Measurements from ENCODE around the gene TRIM27.

TRIM27 gene

GRCh38 chr6:28867086-28867409, 56.7 kb downstream of the TRIM27 start:
- H3K4me3 ChIP-seq (ENCODE audit: low read depth, low read length), result peak overlapping the region; percentile 63
- DNase-seq (ENCODE audit: low read depth), result no peak
- TF ChIP-seq MAX (IDR thresholded peaks at IDR 0.05; ENCODE audit: low read depth, low read length) (0 out of 2 replicates have a peak, but pooled peaks have one; percentile 22), MYC (IDR thresholded peaks at IDR 0.05; ENCODE audit: low read depth, low read length) (0 out of 2 replicates have a peak, but pooled peaks have one; percentile 34), POLR2A (IDR thresholded peaks at IDR 0.05; ENCODE audit: extremely low read depth, insufficient read length) (no peak), CTCF (IDR thresholded peaks at IDR 0.05; ENCODE audit: low read depth, low read length) (no peak)

- DNase-seq (ENCODE audit: low read depth), result peak; percentile 85
- peak; percentile 16 for TF ChIP-seq POLR2A (IDR thresholded peaks at IDR 0.05; ENCODE audit: extremely low read depth, insufficient read length)
- peak overlapping the region; percentile 63 for H3K4me3 ChIP-seq (ENCODE audit: low read depth, low read length)
Measured at GRCh38 chr6:28866205-28867085, 57.3 kb downstream of the TRIM27 start.

GRCh38 chr6:28865401-28866204, 58.2 kb downstream of the TRIM27 start:
- peak; percentile 81 for DNase-seq (ENCODE audit: low read depth)
- H3K4me3 ChIP-seq (ENCODE audit: low read depth, low read length), result peak overlapping the region; percentile 5
- TF ChIP-seq MYC (IDR thresholded peaks at IDR 0.05; ENCODE audit: low read depth, low read length), result no peak
- TF ChIP-seq POLR2A (IDR thresholded peaks at IDR 0.05; ENCODE audit: extremely low read depth, insufficient read length), result no peak
- no peak for TF ChIP-seq CTCF (IDR thresholded peaks at IDR 0.05; ENCODE audit: low read depth, low read length)
- TF ChIP-seq MAX (IDR thresholded peaks at IDR 0.05; ENCODE audit: low read depth, low read length), result no peak

GRCh38 chr6:28864326-28864923, 59.4 kb downstream of the TRIM27 start:
- no peak for DNase-seq (ENCODE audit: low read depth)
- H3K4me3 ChIP-seq (ENCODE audit: low read depth, low read length), result peak overlapping the region; percentile 83
- TF ChIP-seq POLR2A (IDR thresholded peaks at IDR 0.05; ENCODE audit: extremely low read depth, insufficient read length) (no peak), MYC (IDR thresholded peaks at IDR 0.05; ENCODE audit: low read depth, low read length) (no peak), MAX (IDR thresholded peaks at IDR 0.05; ENCODE audit: low read depth, low read length) (no peak), CTCF (IDR thresholded peaks at IDR 0.05; ENCODE audit: low read depth, low read length) (no peak)

- DNase-seq (ENCODE audit: low read depth), result peak; percentile 86
- TF ChIP-seq MAX (IDR thresholded peaks at IDR 0.05; ENCODE audit: low read depth, low read length) (peak; percentile 94), CTCF (IDR thresholded peaks at IDR 0.05; ENCODE audit: low read depth, low read length) (no peak), MYC (IDR thresholded peaks at IDR 0.05; ENCODE audit: low read depth, low read length) (peak; percentile 91)
Measured at GRCh38 chr6:28863604-28864325, 60.0 kb downstream of the TRIM27 start.

More at GRCh38 chr6:28863604-28864325, 60.0 kb downstream of the TRIM27 start:
- H3K4me3 ChIP-seq (ENCODE audit: low read depth, low read length), result peak overlapping the region; percentile 83

Measured in NB4 (cell line).